NT2/D1 (cell line): ENCODE results near the gene CENPA.

Source experiments
- SUZ12 ChIP-seq: IDR thresholded peaks from 2 replicates; pipeline ENCODE4 v1.6.1; 2011; ENCODE audit not compliant: insufficient read length, insufficient read depth; ENCODE audit errors: extremely low read depth
- YY1 ChIP-seq: IDR thresholded peaks from 2 replicates; pipeline ENCODE4 v1.6.1; 2011; ENCODE audit not compliant: insufficient read length, insufficient read depth
- ZNF274 ChIP-seq: IDR thresholded peaks from 2 replicates; pipeline ENCODE4 v1.6.1; 2011; ENCODE audit warnings: mild to moderate bottlenecking, low read depth, low read length

- TF ChIP-seq YY1 (no peak), ZNF274 (no peak), SUZ12 (no peak)
Measured at GRCh38 chr2:26743852-26744251, 42.0 kb upstream of the CENPA start.
